Activated naive CD8-positive, alpha-beta T cell (primary cell): Measurements from ENCODE around the gene PARVA.
"Not testable (repeated sequence)": the region's sequence is repeated elsewhere in the genome, so short reads cannot be mapped to it uniquely, and the experiment has no call there.

ENCODE experiments used
- H3K27ac Mint-ChIP-seq: one replicate; pipeline ENCODE4 v1.8.0; 2021; ENCODE audit warnings: mixed read lengths
- H3K27me3 Mint-ChIP-seq: one replicate; pipeline ENCODE4 v1.8.0; 2021; ENCODE audit warnings: mixed read lengths
- H3K36me3 Mint-ChIP-seq: one replicate; pipeline ENCODE4 v1.8.0; 2021; ENCODE audit warnings: mixed read lengths
- H3K4me1 Mint-ChIP-seq: one replicate; pipeline ENCODE4 v1.8.0; 2021; ENCODE audit warnings: low read depth, mixed read lengths
- H3K4me3 Mint-ChIP-seq: one replicate; pipeline ENCODE4 v1.8.0; 2021; ENCODE audit warnings: mild to moderate bottlenecking, mixed read lengths
- H3K9me3 Mint-ChIP-seq: one replicate; pipeline ENCODE4 v1.8.0; 2021; ENCODE audit warnings: low read depth, mixed read lengths

Gene PARVA, protein sequence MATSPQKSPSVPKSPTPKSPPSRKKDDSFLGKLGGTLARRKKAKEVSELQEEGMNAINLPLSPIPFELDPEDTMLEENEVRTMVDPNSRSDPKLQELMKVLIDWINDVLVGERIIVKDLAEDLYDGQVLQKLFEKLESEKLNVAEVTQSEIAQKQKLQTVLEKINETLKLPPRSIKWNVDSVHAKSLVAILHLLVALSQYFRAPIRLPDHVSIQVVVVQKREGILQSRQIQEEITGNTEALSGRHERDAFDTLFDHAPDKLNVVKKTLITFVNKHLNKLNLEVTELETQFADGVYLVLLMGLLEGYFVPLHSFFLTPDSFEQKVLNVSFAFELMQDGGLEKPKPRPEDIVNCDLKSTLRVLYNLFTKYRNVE

GRCh38 chr11:12377106-12377823 lies at the start of gene PARVA:
Gene PARVA, plus strand, starts transcription at chr11:12377571. Its CDS starts 77 bp downstream, at chr11:12377648.
- H3K27ac Mint-ChIP-seq: no peak within 1 kb of the TSS
- H3K36me3 Mint-ChIP-seq: no peaks in the 10 kb centered on the region
- peaks cover 6% of the 10 kb centered on the region for H3K9me3 Mint-ChIP-seq
- peaks cover 14% of the 10 kb centered on the region for H3K27me3 Mint-ChIP-seq
- peak within 1 kb of the TSS; percentile 79 for H3K4me3 Mint-ChIP-seq
- peaks cover 8% of the 10 kb centered on the region for H3K4me1 Mint-ChIP-seq

DNA sequence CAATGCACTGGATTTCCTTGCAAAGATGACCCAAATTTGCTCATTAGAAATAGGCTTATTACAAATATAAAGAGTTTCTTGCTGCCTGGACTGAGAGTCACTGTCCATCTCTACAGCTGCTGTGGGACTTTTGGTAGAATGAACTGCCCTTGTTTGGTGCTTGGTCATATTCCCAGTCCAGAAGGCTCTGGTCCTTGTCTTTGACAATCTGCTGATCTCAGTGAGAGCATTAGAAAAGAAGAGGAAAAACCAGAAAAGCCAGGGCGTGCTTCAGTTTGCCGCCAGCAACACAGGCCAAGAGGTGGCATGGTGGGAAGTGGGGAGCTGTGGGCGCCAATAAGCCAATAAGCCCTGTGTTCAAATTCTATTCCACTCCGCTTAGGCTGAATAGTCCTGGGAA lies 48.2 kb upstream of the PARVA start:
- H3K27me3 Mint-ChIP-seq: peaks cover 2% of the 10 kb centered on the region
- no peaks in the 10 kb centered on the region for H3K9me3 Mint-ChIP-seq
- H3K4me1 Mint-ChIP-seq: peaks cover 4% of the 10 kb centered on the region
- no peak overlapping the region for H3K4me3 Mint-ChIP-seq
- no peak overlapping the region for H3K27ac Mint-ChIP-seq
- H3K36me3 Mint-ChIP-seq: no peaks in the 10 kb centered on the region

- H3K9me3 Mint-ChIP-seq: no peaks in the 10 kb centered on the region
- H3K36me3 Mint-ChIP-seq: no peaks in the 10 kb centered on the region
- H3K4me3 Mint-ChIP-seq: no peak overlapping the region
- H3K27me3 Mint-ChIP-seq: no peaks in the 10 kb centered on the region
- peaks cover 4% of the 10 kb centered on the region for H3K4me1 Mint-ChIP-seq
- no peak overlapping the region for H3K27ac Mint-ChIP-seq
Observed at GRCh38 chr11:12329797-12330196, 47.6 kb upstream of the PARVA start.

- H3K4me1 Mint-ChIP-seq: peaks cover 4% of the 10 kb centered on the region
- H3K27ac Mint-ChIP-seq: no peak overlapping the region
- H3K27me3 Mint-ChIP-seq: no peaks in the 10 kb centered on the region
- no peaks in the 10 kb centered on the region for H3K36me3 Mint-ChIP-seq
- no peaks in the 10 kb centered on the region for H3K9me3 Mint-ChIP-seq
- no peak overlapping the region for H3K4me3 Mint-ChIP-seq
Observed at GRCh38 chr11:12330485-12331231, 46.7 kb upstream of the PARVA start.

DNA sequence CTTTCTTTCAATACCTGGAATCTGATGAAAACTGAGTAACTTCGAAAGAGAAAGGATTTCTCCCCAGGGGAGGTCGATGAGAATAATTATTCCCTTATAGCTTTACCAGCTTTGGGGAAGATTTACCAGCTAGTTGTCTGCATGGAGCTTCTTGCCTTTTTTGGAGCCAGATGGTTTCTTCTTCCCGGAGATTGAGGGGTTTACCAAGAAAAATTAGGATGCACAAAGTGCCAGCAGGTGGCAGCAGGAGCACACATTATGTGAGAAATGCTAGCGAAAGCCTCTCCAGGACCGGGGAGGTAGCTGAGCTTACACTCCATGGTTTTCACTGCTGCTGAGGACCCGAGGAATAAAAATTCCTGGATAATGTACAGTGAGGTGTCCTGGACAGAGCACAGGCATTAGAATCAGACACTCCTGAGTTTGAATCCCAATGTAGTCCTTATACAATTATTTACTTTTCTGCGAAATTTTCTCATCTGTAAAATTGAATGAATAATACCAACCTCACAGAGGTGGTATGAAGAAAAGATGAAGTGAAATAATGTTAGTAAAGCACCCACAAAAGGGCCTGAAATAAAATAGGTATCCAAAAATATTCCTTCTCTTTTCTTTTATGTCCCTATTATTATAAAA lies 46.0 kb upstream of the PARVA start:
- H3K27me3 Mint-ChIP-seq: no peaks in the 10 kb centered on the region
- H3K4me1 Mint-ChIP-seq: peaks cover 4% of the 10 kb centered on the region
- H3K9me3 Mint-ChIP-seq: no peaks in the 10 kb centered on the region
- H3K4me3 Mint-ChIP-seq: no peak overlapping the region
- no peak overlapping the region for H3K27ac Mint-ChIP-seq
- no peaks in the 10 kb centered on the region for H3K36me3 Mint-ChIP-seq

DNA sequence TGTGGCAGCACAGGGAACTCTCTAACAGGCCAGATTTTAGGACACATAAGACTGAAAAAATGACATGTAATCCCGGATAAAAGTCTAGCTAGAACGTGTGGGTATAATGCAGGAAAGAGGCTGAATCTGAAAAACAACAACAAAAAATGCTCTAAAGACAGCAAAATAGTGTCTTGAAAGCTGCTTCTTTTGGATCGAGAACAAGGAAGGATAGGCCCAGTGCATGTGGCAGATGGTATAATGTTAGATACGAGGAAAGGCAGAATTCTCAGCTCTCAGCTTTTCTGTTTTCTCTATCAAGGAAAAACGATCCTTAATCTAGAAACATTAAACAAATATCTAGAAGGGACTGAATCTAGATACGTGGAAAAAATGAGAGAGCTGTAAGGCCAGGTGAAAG lies 33.8 kb upstream of the PARVA start:
- Mint-ChIP-seq H3K4me1 (no peaks in the 10 kb centered on the region), H3K27me3 (no peaks in the 10 kb centered on the region), H3K27ac (no peak overlapping the region), H3K36me3 (peaks cover 2% of the 10 kb centered on the region), H3K9me3 (no peaks in the 10 kb centered on the region), H3K4me3 (no peak overlapping the region)

- no peaks in the 10 kb centered on the region for H3K27me3 Mint-ChIP-seq
- peaks cover 43% of the 10 kb centered on the region for H3K4me1 Mint-ChIP-seq
- H3K9me3 Mint-ChIP-seq: no peaks in the 10 kb centered on the region
Observed at GRCh38 chr11:12353534-12353933, 23.8 kb upstream of the PARVA start.

DNA sequence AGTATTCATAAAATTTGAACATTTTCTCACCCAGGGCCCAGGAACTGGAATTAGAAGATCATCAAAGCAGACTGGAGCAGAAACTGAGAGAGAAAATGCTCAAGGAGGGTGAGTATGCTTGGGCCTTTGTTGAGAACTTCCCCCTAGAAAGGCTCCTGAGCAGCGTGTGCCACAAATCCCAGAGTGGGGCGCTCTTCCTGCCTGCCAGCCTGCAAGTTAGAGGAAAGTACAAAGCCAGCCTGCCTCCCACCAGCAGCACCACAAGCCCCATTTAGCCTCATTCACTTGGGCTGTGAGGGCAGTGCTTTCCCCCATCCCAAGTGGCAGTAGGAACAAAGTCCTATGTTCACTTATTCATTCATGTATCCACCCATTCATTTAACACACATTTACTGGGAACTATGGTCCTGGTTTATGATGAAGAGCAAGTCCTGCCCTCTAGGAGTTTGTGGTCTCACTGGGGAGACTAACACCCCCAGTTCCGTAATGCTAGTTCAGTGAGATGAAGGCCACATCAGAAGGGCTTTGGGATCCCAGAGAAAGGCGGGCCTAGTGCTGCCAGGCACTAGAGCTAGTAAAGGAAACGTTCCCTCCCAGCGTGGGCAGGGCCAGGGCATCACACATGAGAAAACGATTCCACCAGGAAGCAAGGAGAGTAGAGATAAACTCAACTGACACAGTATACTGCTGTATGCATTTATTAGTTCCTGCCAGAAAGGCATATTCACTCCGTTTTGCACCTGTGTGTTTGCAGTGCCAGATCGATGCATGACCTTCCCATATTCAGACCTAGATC lies 22.4 kb upstream of the PARVA start:
- peaks cover 40% of the 10 kb centered on the region for H3K4me1 Mint-ChIP-seq
- no peak overlapping the region for H3K27ac Mint-ChIP-seq
- no peak overlapping the region for H3K4me3 Mint-ChIP-seq
- no peaks in the 10 kb centered on the region for H3K27me3 Mint-ChIP-seq
- no peaks in the 10 kb centered on the region for H3K9me3 Mint-ChIP-seq
- peaks cover 6% of the 10 kb centered on the region for H3K36me3 Mint-ChIP-seq

More at GRCh38 chr11:12353534-12353933, 23.8 kb upstream of the PARVA start:
- Mint-ChIP-seq H3K36me3 (peaks cover 6% of the 10 kb centered on the region), H3K27ac (no peak overlapping the region), H3K4me3 (no peak overlapping the region)

- no peaks in the 10 kb centered on the region for H3K27me3 Mint-ChIP-seq
- no peaks in the 10 kb centered on the region for H3K9me3 Mint-ChIP-seq
- H3K4me1 Mint-ChIP-seq: peaks cover 51% of the 10 kb centered on the region
- peak overlapping the region; percentile 38 for H3K27ac Mint-ChIP-seq
- H3K36me3 Mint-ChIP-seq: peaks cover 4% of the 10 kb centered on the region
- H3K4me3 Mint-ChIP-seq: peak overlapping the region; percentile 50
Observed at GRCh38 chr11:12356944-12357655, 20.3 kb upstream of the PARVA start.

DNA sequence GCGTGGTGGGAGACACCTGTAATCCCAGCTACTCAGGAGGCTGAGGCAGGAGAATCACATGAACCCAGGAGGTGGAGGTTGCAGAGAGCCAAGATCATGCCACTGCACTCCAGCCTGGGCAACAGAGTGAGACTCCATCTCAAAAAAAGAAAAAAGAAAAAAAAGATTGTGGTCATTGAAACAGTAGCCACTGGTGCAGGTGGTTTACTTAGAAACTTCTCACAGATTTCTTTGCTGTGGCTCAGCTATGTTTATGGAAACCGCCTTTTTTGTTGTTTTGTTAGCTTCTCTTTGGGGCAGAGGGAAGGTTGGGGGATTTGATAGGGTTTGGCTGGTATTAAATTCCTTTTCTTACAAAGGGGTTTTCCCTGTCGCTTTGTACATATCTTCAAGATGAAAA lies 19.7 kb upstream of the PARVA start:
- H3K27ac Mint-ChIP-seq, H3K9me3 Mint-ChIP-seq, H3K36me3 Mint-ChIP-seq, H3K4me3 Mint-ChIP-seq, H3K27me3 Mint-ChIP-seq: not testable (repeated sequence)
- peaks cover 57% of the 10 kb centered on the region for H3K4me1 Mint-ChIP-seq

DNA sequence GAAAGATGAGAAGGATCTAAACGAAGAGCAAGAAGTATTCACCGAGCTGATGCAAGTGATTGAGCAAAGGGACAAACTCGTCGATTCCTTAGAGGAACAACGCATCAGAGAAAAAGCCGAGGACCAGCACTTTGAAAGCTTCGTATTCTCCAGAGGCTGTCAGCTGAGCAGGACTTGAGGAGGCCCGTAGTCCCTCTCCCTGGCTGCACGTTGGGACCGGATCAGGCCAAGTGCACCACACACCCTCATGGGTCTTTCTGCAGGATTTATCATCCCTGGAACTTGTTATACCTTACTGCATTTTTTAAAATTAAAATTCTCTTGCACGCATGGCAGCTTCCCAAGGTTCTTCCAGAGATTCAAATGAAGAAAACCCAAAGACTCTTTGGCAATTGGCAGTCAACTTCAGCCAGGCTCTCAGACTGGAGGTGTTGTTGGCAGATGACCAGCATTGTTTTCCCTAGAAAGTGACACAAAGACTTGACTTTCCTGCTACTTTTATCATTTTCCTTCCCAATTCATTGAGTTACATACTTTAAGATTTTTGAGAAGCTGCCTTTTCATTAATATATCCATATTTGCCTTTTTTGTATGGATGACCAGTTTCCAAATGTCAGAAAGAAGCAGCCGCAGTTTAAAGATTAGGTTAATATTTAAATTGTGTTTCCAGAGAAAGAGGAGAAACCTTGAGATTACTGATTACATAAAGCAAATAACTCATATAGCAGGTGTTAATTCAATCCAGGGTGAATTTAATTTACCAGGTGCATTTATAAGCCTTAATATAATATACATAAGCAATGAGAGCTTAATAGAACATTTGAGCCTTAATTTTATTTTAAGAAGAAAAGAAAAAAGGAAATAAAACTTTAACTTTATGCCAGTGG lies 18.8 kb upstream of the PARVA start:
- peaks cover 2% of the 10 kb centered on the region for H3K36me3 Mint-ChIP-seq
- H3K4me1 Mint-ChIP-seq: peaks cover 66% of the 10 kb centered on the region
- H3K4me3 Mint-ChIP-seq: no peak overlapping the region
- no peaks in the 10 kb centered on the region for H3K27me3 Mint-ChIP-seq
- no peak overlapping the region for H3K27ac Mint-ChIP-seq
- no peaks in the 10 kb centered on the region for H3K9me3 Mint-ChIP-seq

DNA sequence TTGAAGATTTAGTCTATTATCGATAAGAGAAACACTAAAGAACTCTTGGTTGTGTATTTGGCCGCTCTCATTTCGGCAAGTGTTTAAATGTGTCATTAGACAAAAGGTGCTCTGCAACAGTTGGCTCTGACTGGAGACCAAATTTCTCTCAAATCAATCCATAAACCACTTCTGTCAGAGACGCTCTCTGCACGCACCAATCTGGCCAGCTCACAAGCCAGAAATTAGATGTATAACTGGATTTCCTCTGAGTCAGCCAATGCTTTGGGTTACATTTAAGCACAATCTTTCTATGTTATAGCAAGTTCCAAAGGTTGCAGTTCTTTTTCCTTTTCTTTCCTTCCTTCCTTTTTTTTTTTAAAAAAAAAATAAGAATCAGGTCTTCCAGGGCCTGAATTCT lies 17.6 kb upstream of the PARVA start:
- Mint-ChIP-seq H3K4me1 (peaks cover 76% of the 10 kb centered on the region), H3K27ac (no peak overlapping the region)

GRCh38 chr11:12361682-12362081 lies 15.7 kb upstream of the PARVA start:
- Mint-ChIP-seq H3K9me3 (no peaks in the 10 kb centered on the region), H3K4me3 (no peak overlapping the region), H3K4me1 (peaks cover 76% of the 10 kb centered on the region), H3K27ac (no peak overlapping the region), H3K36me3 (peaks cover 2% of the 10 kb centered on the region), H3K27me3 (no peaks in the 10 kb centered on the region)

More for the DNA sequence above, 17.6 kb upstream of the PARVA start:
- H3K9me3 Mint-ChIP-seq: no peaks in the 10 kb centered on the region
- H3K27me3 Mint-ChIP-seq: no peaks in the 10 kb centered on the region
- no peak overlapping the region for H3K4me3 Mint-ChIP-seq
- H3K36me3 Mint-ChIP-seq: peaks cover 2% of the 10 kb centered on the region
